ENCODE measurements around the gene SMIM33. TPM values are rescaled to one million over a fixed set of nuclear protein-coding genes. Genes with fewer than 3 reads are reported as not detected.
"Not testable (repeated sequence)": the region's sequence is repeated elsewhere in the genome, so short reads cannot be mapped to it uniquely, and the experiment has no call there.

The SMIM33 gene
- total and polyA plus RNA-seq, 4 experiments from 2014 or later = 0.31 to 1.2 (median 1.0) TPM

DNA sequence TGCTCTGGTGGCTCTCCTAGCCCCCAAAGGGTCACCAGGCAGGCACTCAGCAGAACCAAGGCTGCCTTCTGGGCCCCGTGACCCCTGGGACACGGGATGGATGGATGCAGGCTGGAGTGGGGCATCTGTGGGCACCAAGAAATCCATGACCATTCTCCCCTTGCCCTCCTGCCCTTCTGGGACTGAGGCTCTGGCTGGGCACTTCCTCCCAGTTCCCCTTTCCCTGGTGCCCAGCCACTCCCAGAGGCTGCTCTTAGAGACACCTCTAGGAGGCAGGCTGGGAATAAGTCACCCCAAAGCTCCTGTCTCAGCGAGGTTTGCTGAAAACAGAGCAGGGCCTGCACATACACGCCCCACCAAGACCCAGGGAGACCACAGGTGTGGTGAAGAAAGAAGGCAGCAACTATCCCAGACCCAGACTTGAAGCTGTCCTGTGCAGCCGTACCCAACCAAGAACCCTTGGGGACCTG, 10.8 kb downstream of the SMIM33 start:
- Mint-ChIP-seq H3K36me3 (peaks cover 28 to 43% of the 10 kb centered on the region in 2 donors), H3K4me3 (peak overlapping the region; percentile 92 to 98 (median 94)), H3K27me3 (no peaks in the 10 kb centered on the region), H3K9me3 (no peaks in the 10 kb centered on the region), H3K27ac (peak overlapping the region; percentile 90 to 98 (median 97)), H3K4me1 (peaks cover 21 to 63% (median 42%) of the 10 kb centered on the region in 4 donors)
- ChIA-PET CTCF (ENCODE audit: partially characterized antibody) (interaction anchor here (1.0 to 11.3 kb wide), 9 partner anchors 8 to 59 kb away, joined by 3 to 97 read pairs (median 11); partner anchors contain the start of gene SMIM33), POLR2A (ENCODE audit: partially characterized antibody) (interaction anchor here (1.2 to 5.2 kb wide), 20 partner anchors 12 to 188 kb away, joined by 3 to 131 read pairs (median 13); partner anchors contain the start of genes DNAJC18, ECSCR, MATR3 and PAIP2)
- Histone ChIP-seq H3K27ac (ENCODE audit: low read depth, low read length) (peak overlapping the region; percentile 86), H3K36me3 (ENCODE audit: insufficient read depth, low read length) (peaks cover 19% of the 10 kb centered on the region), H3K27me3 (ENCODE audit: insufficient read depth, low read length) (no peaks in the 10 kb centered on the region), H3K4me3 (ENCODE audit: low read length in 2 of 2) (peak overlapping the region; percentile 82 to 95), H3K9me3 (ENCODE audit: control insufficient read depth in 1 of 2, low read length in 2 of 2) (no peaks in the 10 kb centered on the region), H3K4me1 (ENCODE audit: insufficient read depth, low read length) (peaks cover 49% of the 10 kb centered on the region)
- DNase-seq = no peak
- intact Hi-C loops (cut with micrococcal nuclease) = loop anchor here (1.0 kb wide), 5 partner anchors 23 to 77 kb away; partner anchors contain the start of genes DNAJC18 and SPATA24

DNA sequence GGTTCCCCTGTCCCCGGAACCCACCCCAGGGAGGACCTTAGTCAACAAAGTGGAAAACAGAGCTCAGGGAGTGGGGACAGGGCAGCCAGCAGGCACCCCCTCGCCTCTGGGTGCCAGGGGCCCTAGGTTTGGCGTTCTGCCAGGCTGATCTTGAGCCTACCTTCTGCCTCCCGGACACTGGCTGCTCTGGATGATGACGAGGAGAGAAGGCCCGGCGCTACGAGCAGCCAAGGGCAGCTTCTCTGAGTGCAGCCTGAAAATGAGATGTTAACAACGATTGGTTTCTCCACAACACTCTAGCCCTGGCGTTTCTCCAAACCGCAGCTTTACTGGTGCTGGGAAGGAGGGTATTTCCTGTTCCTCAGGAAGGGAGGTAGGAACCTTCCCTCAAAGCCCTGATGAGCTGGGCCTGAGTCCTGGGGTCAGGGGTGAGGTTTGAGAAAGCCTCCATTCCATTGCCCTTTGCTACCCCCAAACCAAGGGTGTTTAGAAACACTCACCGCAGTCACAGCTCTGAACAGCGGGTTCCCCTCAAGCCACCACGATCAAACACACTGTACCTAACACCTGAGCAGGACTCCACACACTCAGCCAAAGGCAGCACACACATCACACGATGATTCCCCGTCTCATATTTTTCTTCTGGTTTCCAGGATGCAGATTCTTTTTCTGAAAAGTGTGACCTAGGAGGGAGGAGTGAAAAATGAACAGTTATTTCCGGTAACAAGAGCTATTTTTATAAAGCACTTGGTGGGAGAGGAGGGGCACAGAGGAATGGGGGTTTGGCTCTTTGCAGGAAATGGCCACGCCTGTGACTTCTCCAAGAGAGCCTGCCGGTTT, 11.5 kb downstream of the SMIM33 start, which contains the start of gene STING1:
TSS of gene STING1 (minus strand) at position 709 of the 840 bp plus-strand sequence. CDS start 1,054 bp downstream, outside the sequence.
- Histone ChIP-seq H3K4me1 (ENCODE audit: insufficient read depth, low read length) (peaks cover 46% of the 10 kb centered on the region), H3K27me3 (ENCODE audit: insufficient read depth, low read length) (no peaks in the 10 kb centered on the region), H3K36me3 (ENCODE audit: insufficient read depth, low read length) (peaks cover 14% of the 10 kb centered on the region), H3K4me3 (ENCODE audit: low read length in 2 of 2) (peak within 1 kb of the TSS; percentile 82 to 95), H3K27ac (ENCODE audit: low read depth, low read length) (peak within 1 kb of the TSS; percentile 86), H3K9me3 (ENCODE audit: control insufficient read depth in 1 of 2, low read length in 2 of 2) (no peaks in the 10 kb centered on the region)
- Mint-ChIP-seq H3K4me1 (peaks cover 21 to 57% (median 39%) of the 10 kb centered on the region in 4 donors), H3K27ac (peak within 1 kb of the TSS; percentile 90 to 98 (median 97)), H3K9me3 (no peaks in the 10 kb centered on the region), H3K27me3 (no peaks in the 10 kb centered on the region), H3K36me3 (peaks cover 28 to 36% of the 10 kb centered on the region in 2 donors), H3K4me3 (peak within 1 kb of the TSS; percentile 92 to 98 (median 94))
- ChIA-PET CTCF (ENCODE audit: partially characterized antibody) (interaction anchor here (0.9 to 11.3 kb wide), 10 partner anchors 9 to 59 kb away, joined by 3 to 97 read pairs (median 8); partner anchors contain the start of gene SMIM33), POLR2A (ENCODE audit: partially characterized antibody) (interaction anchor here (0.5 to 5.2 kb wide), 26 partner anchors 13 to 208 kb away, joined by 3 to 131 read pairs (median 8); partner anchors contain the start of genes DNAJC18, ECSCR, MATR3 and PAIP2)
- intact Hi-C loops (cut with micrococcal nuclease) = loop anchor here (1.0 kb wide), 5 partner anchors 24 to 78 kb away; partner anchors contain the start of genes DNAJC18 and SPATA24
- DNase-seq = peak; percentile 78 to 83 (median 80)

DNA sequence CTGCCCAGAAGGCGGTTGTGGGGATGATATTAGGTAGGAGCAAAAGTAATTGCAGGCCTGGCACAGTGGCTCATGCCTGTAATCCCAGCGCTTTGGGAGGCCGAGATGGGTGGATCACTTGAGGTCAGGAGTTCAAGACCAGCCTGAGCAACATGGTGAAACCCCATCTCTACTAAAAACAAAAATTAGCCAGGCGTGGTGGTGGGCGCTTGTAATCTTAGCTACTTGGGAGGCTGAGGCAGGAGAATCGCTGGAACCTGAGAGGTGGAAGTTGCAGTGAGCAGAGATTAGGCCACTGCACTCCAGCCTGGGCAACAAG, 12.0 kb downstream of the SMIM33 start:
- not testable (repeated sequence) for DNase-seq; H3K9me3 ChIP-seq (ENCODE audit: control insufficient read depth in 1 of 2, low read length in 2 of 2); H3K4me3 ChIP-seq (ENCODE audit: low read length in 2 of 2); H3K36me3 ChIP-seq (ENCODE audit: insufficient read depth, low read length); H3K9me3 Mint-ChIP-seq; H3K27me3 Mint-ChIP-seq; H3K27me3 ChIP-seq (ENCODE audit: insufficient read depth, low read length)
- Mint-ChIP-seq H3K4me3 (peak overlapping the region; percentile 92 to 98 (median 94)), H3K4me1 (peaks cover 20 to 51% (median 35%) of the 10 kb centered on the region in 4 donors), H3K27ac (peak overlapping the region; percentile 90 to 98 (median 97)), H3K36me3 (peaks cover 25 to 30% of the 10 kb centered on the region in 2 donors)
- peaks cover 41% of the 10 kb centered on the region for H3K4me1 ChIP-seq (ENCODE audit: insufficient read depth, low read length)
- intact Hi-C loops (cut with micrococcal nuclease) = loop anchor here (1.0 kb wide), 5 partner anchors 25 to 79 kb away; partner anchors contain the start of genes DNAJC18 and SPATA24
- H3K27ac ChIP-seq (ENCODE audit: low read depth, low read length) = peak overlapping the region; percentile 86
- ChIA-PET POLR2A (ENCODE audit: partially characterized antibody) (interaction anchor here (0.6 to 5.2 kb wide), 20 partner anchors 13 to 209 kb away, joined by 3 to 131 read pairs (median 13); partner anchors contain the start of genes DNAJC18, ECSCR, MATR3 and PAIP2), CTCF (ENCODE audit: partially characterized antibody) (interaction anchor here (0.9 to 11.3 kb wide), 7 partner anchors 12 to 60 kb away, joined by 3 to 97 read pairs (median 11); partner anchors contain the start of gene SMIM33)

DNA sequence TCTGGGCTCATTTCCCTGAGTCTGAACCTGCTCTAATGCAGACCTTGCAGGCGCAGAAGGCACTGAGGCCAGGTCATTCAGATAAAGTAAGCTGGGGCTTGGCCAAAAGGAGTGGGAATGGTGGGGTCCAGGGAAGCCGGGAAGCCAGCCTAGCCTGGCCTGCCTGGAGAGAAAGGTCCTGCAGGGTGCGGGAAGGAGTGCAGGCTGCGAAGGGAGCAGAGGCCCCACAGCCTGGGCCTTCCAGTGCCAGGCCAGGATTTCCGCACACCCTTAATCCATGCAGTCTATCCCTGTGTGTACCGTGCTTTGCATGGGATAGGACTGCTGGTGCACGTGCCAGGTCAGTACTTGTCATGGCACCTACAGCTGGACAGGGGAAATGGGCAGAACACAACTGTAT, 15.4 kb downstream of the SMIM33 start:
- Histone ChIP-seq H3K4me3 (ENCODE audit: low read length in 2 of 2) (no peak overlapping the region), H3K9me3 (ENCODE audit: control insufficient read depth in 1 of 2, low read length in 2 of 2) (no peaks in the 10 kb centered on the region), H3K4me1 (ENCODE audit: insufficient read depth, low read length) (peaks cover 13% of the 10 kb centered on the region), H3K36me3 (ENCODE audit: insufficient read depth, low read length) (no peaks in the 10 kb centered on the region), H3K27me3 (ENCODE audit: insufficient read depth, low read length) (no peaks in the 10 kb centered on the region), H3K27ac (ENCODE audit: low read depth, low read length) (no peak overlapping the region)
- Mint-ChIP-seq H3K4me1 (peaks cover 9 to 36% (median 20%) of the 10 kb centered on the region in 4 donors), H3K27ac (peak overlapping the region in 1 of 7 donors; percentile 3), H3K9me3 (no peaks in the 10 kb centered on the region), H3K36me3 (peaks cover 4 to 5% of the 10 kb centered on the region in 2 donors), H3K27me3 (no peaks in the 10 kb centered on the region), H3K4me3 (peak overlapping the region in 1 of 8 donors; percentile 26)
- ChIA-PET POLR2A (ENCODE audit: partially characterized antibody) (no interaction called here), CTCF (ENCODE audit: partially characterized antibody) (no interaction called here)
- DNase-seq = no peak
- intact Hi-C loops (cut with micrococcal nuclease) = no loop called here

DNA sequence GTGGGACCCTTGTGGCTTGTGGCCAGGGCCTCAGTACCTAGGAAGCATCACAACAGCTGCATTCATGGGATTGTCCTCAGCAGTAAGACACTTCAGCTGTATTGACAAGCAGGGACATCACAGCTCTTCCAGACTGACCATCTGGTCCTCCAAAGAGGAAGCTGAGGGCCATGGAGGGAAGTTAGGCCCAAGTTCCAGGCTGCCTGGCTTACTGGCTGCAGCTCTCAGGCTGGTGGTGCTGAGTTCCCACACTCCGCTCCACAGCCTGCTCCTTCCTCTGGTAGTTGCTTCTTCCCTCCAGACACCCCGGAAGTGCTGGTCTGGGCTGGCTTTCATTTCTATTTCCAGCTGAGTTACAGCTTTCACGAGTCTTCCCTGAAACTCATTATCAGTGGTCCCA, 17.5 kb downstream of the SMIM33 start:
- H3K27ac ChIP-seq (ENCODE audit: low read depth, low read length) = no peak overlapping the region
- CTCF ChIA-PET (ENCODE audit: partially characterized antibody) = interaction anchor here (1.1 kb wide), 1 partner anchor 67 kb away, joined by 3 read pairs; no protein-coding TSS in a partner anchor
- no peak overlapping the region for H3K4me3 ChIP-seq (ENCODE audit: low read length in 2 of 2)
- peak overlapping the region in 2 of 8 donors; percentile 59 to 66 for H3K4me3 Mint-ChIP-seq
- peak overlapping the region in 3 of 7 donors; percentile 65 to 79 (median 66) for H3K27ac Mint-ChIP-seq
- no peaks in the 10 kb centered on the region for H3K9me3 Mint-ChIP-seq
- no peaks in the 10 kb centered on the region for H3K27me3 ChIP-seq (ENCODE audit: insufficient read depth, low read length)
- intact Hi-C loops (cut with micrococcal nuclease) = no loop called here
- DNase-seq = no peak
- POLR2A ChIA-PET (ENCODE audit: partially characterized antibody) = no interaction called here
- H3K36me3 Mint-ChIP-seq = no peaks in the 10 kb centered on the region
- H3K36me3 ChIP-seq (ENCODE audit: insufficient read depth, low read length) = no peaks in the 10 kb centered on the region
- H3K4me1 ChIP-seq (ENCODE audit: insufficient read depth, low read length) = peaks cover 14% of the 10 kb centered on the region
- H3K4me1 Mint-ChIP-seq = peaks cover 7 to 26% (median 18%) of the 10 kb centered on the region in 4 donors
- H3K9me3 ChIP-seq (ENCODE audit: control insufficient read depth in 1 of 2, low read length in 2 of 2) = no peaks in the 10 kb centered on the region
- no peaks in the 10 kb centered on the region for H3K27me3 Mint-ChIP-seq

DNA sequence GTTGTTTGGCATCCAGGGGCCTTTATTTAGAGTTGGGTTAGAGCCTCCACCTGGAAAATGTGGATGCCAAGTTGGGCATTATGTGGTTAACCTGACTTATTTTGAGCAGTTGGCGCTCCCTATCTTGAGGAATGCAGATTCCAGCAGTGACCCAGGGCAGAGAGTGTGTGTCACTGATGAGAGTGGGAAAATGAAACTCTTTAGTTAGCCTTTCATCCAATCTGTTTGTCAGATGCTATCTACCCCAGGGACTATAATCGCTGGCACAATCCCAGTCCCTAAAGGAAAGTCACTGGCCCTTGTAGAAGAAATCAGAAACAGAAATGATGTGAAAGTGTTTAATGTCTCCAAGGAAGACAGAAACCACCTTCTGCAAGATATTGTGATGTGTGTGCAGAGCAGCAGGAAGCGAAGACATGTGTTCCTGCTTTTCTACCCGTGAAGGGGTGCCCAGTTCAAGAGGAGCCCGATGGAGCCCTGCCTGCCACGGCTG, 21.9 kb downstream of the SMIM33 start:
- Mint-ChIP-seq H3K27ac (peak overlapping the region in 2 of 7 donors; percentile 17 to 26), H3K4me3 (peak overlapping the region in 2 of 8 donors; percentile 20 to 42), H3K9me3 (no peaks in the 10 kb centered on the region), H3K4me1 (peaks cover 9 to 29% (median 18%) of the 10 kb centered on the region in 4 donors), H3K36me3 (no peaks in the 10 kb centered on the region), H3K27me3 (no peaks in the 10 kb centered on the region)
- ChIA-PET CTCF (ENCODE audit: partially characterized antibody) (interaction anchor here (0.7 to 5.3 kb wide), 2 partner anchors 20 to 77 kb away, joined by 3 to 35 read pairs; no protein-coding TSS in a partner anchor), POLR2A (ENCODE audit: partially characterized antibody) (interaction anchor here (6.3 kb wide), 1 partner anchor 10 kb away, joined by 25 read pairs; the partner anchor contains the start of gene STING1)
- Histone ChIP-seq H3K27ac (ENCODE audit: low read depth, low read length) (no peak overlapping the region), H3K4me1 (ENCODE audit: insufficient read depth, low read length) (peaks cover 15% of the 10 kb centered on the region), H3K4me3 (ENCODE audit: low read length in 2 of 2) (no peak overlapping the region), H3K36me3 (ENCODE audit: insufficient read depth, low read length) (no peaks in the 10 kb centered on the region), H3K9me3 (ENCODE audit: control insufficient read depth in 1 of 2, low read length in 2 of 2) (no peaks in the 10 kb centered on the region), H3K27me3 (ENCODE audit: insufficient read depth, low read length) (no peaks in the 10 kb centered on the region)
- intact Hi-C loops (cut with micrococcal nuclease) = no loop called here
- DNase-seq = no peak

All from CD4-positive, alpha-beta memory T cell (primary cell).